ENCODE results near the gene APBA1.
"Not testable (repeated sequence)": the region's sequence is repeated elsewhere in the genome, so short reads cannot be mapped to it uniquely, and the experiment has no call there.

APBA1 gene

DNA sequence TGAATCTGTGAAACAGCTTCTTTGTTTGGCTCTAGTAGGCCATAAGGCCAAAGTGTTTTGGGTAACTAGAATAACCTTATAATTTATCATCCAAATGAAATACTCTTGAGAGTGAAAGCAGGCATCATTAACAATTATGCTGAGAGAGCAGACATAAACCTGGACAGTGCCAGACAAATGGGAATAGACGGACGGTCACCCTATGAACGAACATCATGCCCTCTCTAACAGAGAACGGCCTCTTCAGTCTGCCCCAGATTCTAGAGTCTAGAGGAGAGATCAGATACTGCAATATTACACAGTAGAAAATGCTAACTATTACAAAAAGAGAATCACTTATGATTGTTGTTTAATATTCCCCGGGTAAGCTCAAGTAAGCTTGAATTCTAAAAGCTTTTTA, 68.5 kb downstream of the APBA1 start:
- DNase-seq = no peak

DNA sequence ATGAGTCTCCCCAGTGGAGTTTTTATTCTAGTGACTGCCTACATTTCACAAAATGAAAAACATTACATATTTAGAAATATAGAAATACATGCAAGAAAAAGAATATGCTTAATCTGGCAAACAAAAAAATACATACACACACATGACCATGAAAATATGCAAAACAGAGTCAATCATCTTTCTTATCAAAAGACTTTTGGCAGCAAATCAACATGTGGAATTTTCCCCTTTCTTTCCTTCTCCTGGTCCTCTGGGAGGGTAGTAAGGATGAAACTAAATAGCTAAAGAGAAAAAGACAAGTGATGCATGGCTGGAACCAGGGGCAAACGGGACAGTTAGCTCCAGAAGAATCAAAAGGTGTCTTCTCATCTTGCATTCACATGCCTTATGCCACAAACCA, 69.4 kb downstream of the APBA1 start:
- DNase-seq = no peak

DNA sequence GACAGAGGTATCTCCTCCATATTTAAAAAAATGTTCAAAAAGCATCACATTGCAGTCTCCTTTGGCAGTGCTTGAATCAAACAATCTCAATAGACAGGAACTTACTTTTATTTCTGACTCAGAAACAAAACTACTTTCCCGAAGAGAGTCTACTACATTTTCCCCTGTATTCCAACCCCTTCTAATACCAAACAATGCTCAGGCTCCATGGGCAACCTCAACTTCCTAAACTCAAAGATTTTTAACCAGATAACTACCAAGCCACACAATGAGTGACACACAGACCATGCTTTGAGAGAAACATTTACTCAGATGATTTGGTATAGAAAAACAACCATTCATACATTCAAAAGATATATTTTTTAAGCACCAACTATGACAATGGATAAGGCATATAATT, 70.5 kb downstream of the APBA1 start:
- no peak for DNase-seq

DNA sequence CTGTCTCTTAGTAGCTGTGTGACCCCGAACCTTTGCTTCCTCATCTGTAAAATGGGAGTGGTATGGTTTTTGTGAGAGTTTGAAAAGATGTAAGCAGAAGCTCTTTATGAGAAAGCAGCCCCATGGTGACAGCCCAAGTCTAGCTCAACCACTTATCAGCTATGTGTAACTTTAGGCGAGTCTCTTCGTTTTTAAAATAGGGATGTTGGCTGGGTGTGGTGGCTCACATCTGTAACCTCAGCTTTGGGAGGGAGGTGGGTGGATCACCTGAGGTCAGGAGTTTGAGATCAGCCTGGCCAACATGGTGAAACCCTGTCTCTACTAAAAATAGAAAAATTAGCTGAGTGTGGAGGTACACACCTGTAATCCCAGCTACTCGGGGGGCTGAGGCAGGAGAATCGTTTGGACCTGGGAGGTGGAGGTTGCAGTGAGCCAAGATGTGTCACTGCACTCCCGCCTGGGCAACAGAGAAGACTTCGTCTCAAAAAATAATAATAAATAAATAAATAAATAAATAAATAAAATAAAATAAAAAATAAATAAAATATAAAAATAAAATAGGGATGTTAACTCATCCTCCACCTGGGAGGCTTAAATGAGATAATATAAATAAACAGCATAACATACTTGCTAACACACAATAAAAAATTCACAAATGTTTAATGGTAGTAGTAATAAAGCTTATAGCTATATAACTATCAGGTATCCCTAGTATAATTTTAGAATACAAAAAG, 71.7 kb downstream of the APBA1 start:
- DNase-seq = no peak

DNA sequence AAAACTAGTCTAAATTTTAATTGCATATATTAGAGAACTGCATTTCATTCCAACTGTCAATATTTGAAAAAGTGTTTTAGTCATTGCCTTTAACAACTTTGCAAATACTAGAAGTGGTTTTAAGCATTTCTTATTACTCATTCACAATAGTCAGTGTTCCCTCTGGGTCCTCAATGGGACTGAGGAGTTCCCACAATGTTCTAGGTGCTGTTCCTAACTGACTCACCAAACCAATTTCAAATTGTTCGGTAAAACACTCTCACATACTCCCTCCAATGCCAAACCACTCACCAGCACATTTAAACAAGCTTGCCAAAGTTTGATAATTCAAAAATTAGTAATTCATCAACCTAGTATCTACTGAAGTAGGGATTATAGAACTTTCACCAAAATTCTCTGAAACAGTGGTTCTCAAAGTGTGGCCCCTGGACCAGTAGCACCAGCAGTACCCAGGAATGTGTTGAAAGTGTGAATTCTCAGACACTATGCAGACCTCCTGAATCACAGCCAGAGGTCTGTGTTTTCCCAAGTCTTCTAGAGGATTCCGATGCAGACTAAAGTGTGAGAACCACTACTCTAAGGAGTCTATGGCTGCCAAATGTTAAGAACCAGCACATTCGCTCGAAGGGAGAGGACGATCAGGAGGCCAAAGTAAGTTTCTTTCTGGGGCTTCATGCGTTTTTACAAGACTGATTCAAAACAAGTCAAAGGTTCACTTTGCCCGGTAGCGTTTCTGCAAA, 72.8 kb downstream of the APBA1 start:
- DNase-seq = no peak

DNA sequence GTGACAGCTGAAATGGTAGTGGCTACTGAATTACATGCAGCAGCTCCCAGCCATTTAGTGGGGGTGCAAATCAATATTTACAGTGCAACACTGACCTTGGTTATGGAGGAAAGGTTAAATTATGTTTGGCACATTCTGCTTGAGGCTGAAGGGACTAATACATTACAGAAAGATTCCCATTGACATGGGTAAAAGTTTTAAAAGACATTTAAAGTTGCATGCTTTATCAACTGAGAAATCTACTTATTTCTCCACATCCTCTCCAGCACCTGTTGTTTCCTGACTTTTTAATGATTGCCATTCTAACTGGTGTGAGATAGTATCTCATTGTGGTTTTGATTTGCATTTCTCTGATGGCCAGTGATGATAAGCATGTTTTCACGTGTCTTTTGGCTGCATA, 75.3 kb downstream of the APBA1 start:
- not testable (repeated sequence) for DNase-seq

DNA sequence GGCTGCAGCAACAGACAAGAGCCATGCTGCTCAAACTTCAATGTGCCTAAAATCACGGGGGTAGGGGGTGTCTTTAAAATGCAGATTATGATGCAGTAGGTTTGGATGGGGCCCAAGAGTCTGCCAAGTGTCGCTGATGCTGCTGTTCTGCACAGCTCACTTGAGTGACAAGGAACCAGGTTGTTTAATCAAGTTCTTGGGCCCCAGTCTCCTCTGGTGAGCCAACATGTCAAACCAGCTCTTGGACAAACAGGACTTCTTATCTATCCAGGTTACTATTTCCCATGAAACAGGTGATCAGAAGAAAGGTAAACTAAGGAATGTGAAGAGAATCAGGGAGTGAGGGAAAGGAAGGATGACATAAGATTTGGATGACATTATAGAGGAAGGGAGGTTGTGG, 78.0 kb downstream of the APBA1 start:
- DNase-seq = no peak

DNA sequence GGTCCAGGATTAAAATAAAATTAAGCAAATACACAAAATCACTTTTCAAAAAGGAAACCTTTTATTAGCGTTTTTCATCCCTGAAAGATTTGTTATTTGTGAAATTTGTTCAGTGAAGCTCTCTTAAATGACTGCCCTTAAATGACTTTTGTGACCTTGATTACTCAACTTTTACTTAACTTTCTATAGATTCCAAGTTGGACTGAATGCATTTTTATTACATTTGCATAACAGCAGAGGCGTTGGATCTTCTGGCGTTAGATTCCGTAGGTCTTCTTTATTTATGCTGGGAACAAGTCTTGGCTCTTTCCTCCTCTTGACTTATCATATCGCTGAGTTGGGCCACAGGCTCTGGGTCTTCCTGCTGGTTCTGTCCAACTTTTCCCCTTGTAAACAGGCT, 78.4 kb downstream of the APBA1 start:
- DNase-seq = no peak

DNA sequence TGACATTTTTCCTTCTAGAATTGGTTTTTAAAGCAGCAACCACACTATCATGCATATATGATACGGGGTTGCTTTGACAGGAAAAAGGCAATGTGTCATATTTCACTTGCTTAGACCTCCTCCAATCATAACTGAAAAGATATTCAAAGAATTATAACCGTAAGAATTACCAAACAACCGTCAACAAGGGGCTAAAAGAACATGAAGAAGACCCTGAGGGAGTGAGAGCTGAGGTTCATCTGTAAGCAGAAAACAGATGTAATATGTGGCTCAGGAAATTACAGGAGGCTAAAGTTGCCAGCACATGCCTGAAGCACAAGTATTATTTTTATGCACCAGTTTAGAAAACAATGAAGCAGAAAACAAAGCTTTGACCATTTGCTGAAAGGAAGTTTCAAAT, 78.9 kb downstream of the APBA1 start:
- DNase-seq = no peak

DNA sequence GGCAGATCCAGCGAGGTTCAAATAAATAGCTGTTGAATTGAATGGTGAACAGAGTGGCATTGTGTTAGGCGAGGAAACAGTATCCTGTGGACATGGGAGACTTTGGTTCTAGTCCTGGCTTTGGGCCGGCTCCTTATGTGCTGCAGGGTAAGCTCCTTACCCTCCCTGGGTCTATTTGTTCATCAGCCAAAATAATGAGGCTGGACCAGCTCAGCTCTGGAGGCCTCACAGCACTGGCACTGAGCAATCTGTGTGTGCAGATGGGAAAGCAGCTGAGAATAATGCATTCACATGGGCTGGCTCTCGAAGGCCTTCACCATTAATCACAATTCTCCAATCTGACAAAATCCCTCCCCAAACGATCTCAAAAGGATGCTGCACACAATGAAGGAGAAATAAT, 81.9 kb downstream of the APBA1 start:
- no peak for DNase-seq

DNA sequence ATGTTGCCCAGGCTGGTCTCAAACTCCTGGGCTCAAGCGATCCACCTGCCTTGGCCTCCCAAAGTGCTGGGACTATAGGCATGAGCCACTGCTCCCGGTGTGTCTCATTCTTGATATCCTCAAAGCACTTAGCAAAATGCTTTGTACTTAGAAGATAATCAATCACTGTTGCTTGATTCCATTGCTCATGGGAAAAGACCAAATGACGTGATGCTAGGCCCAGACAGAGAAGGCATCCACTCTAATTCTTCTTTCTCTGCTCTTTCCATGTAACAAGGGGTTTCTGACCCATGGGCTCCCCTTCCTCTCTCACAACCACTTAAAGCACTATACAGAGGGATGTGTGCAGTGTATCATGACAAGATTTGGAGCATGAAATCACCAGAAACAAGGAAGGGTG, 83.0 kb downstream of the APBA1 start:
- no peak for DNase-seq

DNA sequence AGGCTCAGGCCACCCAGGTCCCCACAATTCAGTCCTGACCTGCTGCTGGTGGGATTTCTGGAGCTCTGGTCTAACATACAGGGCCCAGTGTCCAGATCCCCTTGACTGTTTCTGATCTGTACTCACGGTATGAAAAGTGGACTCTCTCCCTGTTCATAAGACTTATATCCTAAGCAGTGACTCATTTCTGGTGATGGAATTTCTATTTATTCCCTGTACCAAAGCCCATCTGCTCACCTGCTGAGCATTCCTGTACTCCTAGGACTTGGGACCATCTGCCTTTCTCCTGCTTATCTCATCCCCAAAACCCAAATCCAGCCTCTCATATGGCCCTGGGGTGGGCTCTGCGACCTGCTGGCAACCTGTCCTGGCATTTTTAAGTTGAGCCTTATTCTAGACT, 86.6 kb downstream of the APBA1 start:
- no peak for DNase-seq

DNA sequence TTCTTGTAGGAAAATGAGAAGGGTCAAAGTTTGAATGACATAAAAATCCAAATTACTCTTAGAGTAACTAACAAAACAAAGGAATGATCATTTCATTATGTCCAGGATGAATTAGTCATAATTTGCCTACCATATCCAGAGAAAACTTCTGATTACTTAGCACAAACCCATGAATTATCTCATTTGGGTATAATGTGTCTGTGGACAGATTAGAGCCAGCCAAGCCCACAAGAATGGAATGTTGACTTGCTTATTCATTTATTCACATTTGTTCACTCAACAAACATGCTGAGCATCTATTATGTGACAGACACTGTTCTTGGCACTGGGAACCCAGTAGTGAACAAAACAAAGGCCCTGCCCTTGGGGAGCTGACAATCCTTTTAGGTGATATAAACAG, 87.4 kb downstream of the APBA1 start:
- DNase-seq = no peak

DNA sequence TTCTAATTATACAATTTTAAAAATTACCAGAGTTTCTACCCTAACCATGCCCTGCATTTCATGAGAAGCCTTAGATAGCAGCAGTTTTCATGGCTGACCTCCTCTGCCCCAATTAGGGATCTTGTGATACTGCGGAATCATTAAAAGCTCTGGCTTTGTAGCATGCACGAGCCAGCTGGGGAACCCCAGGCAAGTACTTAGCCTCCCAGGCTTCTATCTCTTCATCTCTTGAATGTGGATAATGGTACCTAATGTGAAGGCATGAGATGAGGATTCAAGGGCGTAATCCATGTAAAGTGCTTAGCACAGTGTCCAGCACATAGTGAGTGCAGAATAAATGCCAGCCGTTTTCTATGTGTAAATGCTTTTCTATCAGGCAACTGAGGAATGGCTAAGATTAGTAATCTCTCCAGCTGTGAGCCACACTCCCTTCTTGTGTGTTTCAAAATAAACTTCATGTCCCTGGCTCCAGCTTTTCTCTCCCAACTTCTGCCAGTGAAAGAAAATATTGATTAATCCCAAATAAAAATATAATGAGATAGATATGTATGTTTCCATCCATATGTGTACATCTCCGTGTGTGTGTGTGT, 88.4 kb downstream of the APBA1 start:
- DNase-seq = no peak

DNA sequence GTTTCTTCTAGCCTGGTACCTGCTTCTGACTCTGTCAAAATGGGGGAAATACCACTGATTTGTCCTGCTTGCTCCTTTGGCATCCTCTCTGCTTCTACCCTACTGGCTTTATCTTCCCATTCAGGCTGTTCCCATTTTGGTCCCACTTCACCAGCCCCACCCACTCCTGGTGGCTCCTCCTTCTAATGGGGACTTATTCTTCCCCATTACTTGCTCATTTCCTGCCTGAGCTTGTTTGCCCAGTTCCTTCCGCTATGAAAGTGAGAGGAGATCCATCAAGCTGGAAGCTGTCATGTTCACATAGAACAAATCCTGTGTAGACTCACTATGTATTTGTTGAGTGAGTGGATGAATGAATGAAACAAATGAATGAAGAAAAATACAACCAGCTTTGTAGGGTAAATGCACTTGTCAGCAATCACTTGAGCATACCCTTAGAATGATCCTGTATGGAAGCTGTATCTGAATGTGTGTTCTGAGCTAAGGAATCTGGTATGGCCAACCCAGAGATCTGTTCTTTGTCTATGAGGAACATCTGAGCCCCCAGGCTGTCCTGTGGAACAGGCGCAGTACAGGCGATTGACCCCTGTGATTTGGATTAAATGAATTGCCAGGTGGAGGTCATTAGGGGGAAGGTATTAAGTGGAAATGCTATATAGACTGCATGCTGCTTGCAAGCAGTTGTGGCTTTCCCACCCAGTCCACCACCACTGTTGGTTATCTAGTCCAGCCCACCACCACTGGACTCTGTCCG, 89.5 kb downstream of the APBA1 start:
- no peak for DNase-seq

DNA sequence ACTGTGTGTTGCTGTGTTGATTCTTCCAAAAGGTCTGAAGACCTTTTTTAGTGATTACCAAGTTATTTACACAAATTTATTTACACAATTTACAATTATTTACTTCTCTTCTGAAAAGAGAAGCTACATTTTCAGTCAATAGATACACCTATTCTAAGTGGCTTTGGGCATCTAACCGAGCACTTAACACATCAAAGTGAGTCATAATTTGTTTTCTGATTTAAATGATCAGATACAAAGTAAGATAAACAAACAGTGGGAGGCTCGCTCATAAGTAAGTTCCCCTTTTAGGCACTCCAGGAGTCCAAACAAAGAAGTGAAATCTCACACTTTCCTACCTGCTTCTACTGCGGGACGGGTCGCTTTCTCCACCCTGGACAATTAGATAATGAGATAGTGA, 90.2 kb downstream of the APBA1 start:
- DNase-seq = no peak

DNA sequence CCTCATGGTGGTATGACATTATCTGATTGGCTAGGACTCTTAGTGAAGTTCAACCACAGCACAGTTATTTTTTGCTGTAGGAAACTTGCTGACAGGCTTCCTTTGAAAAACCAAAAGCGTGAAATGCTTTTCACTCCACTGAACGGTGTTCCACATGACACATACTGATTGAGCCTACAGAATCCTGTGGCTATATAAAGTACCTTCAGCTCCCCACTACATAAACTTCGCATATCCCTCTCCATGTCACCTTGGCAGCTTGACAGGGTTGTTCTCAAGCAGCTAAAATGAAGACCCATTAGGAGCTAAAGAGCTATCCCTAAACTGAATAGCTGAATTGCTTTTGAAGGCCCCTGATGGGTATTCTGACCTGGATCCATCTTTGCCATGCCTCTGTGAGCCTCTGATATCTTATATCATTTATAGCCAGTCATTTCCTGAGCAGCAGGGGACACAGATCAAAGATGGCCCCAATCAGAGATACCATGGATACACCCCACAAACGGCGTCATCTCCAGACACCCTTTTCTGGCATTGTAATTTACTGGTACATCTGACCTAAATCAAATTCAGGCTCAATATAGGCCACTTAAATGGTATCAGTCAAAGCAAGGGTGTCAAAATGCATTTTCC, 91.5 kb downstream of the APBA1 start:
- DNase-seq = no peak

DNA sequence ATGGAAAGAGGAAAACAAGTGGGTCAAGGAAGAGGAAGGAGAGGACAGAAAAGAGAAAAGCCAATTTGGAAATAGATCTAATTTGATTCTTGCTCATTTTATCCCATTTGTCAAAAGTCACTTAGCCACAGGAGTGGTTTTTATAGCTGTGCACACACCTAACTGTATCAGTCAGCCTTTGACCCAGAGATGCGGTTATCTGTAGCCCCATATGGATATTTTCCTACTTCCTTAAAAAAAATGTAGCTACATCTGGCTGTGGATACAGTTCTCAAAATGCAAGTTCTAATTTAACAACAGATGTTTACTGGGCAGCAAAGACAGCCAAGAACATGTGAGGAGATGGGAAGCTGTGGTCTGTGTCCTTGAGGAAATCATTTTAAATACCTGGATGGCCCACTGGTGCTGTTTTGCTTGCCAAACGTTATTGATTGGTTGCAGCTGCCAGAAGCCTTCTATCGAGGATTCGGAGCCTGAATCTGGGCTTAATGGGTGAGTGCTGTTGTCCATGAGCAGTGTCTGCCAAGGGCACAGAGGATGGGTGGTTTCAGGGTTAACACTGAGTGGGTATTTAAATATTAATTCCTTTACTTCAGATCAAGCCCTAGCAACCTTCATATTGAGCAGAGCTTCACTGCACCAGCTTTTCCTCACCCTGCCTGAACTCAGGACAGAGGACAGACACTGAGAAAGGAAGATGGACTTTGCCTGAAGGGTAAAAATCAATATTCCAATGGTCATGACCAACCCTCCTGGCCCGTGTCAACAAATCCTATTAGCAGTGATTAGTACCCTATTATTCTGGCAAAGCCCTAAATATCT, 92.2 kb downstream of the APBA1 start:
- DNase-seq = no peak

DNA sequence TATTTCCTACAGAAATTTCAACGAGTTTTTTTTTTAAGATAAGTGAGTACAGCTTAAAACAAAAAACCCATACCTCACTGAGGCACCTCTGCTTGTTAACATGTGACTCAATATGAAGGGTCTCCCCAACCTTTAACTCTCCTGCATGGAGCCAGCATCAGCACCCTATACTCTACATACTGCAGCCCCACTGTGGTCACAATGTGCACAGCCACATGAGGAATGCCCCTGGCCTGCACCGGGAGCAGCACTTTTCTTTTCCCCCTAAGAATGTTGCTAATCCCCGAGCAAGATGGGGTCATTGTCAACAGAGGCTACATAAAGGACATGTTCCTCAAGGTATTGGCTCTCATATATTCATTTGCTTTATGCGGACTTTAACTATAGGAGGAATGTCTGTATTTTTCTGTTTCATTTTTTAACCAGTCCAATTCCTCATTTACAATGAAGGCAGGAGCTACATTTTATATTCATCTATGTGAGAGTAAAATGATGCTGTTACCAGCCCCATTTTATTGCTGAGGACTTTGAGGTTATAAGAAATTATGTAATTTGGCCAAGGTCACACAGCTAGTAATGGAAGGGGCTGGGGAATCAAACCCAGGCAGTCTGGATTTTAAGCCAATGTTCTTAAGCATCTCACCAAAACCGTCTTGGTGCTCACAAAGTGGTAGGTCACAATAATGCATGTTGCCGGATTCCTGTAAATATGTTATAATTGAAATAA, 93.0 kb downstream of the APBA1 start:
- no peak for DNase-seq

DNA sequence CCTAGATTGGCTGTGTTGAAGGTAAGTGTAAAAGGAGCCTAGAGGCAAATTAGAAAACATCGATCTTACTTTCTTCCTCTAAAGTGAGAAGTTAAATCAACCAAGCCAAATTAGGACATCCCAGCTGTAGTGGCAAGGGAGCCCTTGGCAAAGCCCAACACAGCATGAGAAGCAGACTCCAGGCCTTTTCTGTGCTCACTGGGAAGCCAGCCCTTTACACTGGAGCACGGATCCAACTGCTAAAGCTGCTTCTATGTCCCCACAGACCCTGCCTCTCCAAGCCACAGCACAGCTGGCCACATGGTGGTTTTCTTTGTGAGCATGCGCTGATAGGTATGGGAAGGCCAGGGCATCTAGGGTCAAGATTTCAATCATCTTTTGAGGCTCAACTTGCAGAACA, 94.1 kb downstream of the APBA1 start:
- DNase-seq = no peak

DNA sequence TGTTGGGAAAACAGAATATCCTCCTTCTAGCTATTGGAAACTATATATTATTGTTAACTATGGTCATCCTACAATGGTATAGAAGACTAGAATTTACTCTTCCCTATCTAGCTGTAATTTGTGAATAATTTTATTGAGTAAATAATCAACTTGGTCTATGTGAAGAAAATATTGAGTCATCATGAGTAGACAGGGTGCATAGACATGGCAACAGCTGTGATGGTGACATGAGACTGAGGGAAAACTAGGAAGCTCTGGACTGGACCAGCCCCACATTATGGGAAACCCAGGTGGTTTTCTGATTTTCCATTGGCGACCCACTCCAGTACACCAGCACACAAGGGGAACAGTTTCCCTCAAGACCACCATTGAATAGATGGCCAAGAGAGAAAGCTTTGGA, 95.0 kb downstream of the APBA1 start:
- no peak for DNase-seq

DNA sequence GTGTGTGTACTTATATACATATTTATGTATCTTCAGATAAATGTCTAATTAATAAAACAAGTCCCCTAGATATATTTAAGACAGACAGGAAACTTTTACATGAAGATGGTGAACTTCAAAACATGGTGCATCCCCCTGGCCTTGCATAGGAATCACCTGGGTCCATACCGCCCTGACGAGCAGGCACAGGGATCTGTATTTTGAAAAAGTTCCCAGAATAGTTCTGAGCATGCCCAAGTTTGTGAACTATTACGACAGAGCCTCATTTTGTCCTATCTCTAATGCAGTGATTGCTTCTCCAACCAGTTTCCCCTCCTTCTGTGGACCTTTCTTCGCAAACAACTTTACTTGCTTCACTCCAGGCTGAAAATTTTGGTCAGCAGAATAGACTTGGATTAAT, 98.1 kb downstream of the APBA1 start:
- DNase-seq = no peak

All from CD4-positive, alpha-beta T cell treated with Interleukin-10 for 1 hour (primary cell).